CD4-positive, CD25-positive, alpha-beta regulatory T cell (primary cell): ENCODE measurements around the gene ZNF547. TPM values are rescaled to one million over a fixed set of nuclear protein-coding genes. Genes with fewer than 3 reads are reported as not detected.

ENCODE experiments used
- ATAC-seq, 2 donors: fragments of 150-1000 bp; cut with Tn5 transposase; one replicate each; pipeline ENCODE4 v1.10.0; 2021; ENCODE audit warnings: low read depth in 2 of 2, moderate number of reproducible peaks in 2 of 2, moderate library complexity in 1 of 2
- DNase-seq, 3 donors: peaks; one replicate each; pipeline versions ENCODE4 v3.0.0 to v3.0.0-alpha.2; 2012 to 2022; ENCODE audit warnings: mixed read lengths in 1 of 3
- H3K27ac ChIP-seq: one replicate; pipeline ENCODE4 v1.7.0; 2013; ENCODE audit warnings: mild to moderate bottlenecking, low read length; ENCODE audit not compliant: insufficient read depth, poor library complexity, severe bottlenecking
- H3K27me3 ChIP-seq: one replicate; pipeline ENCODE4 v1.7.0; 2013; ENCODE audit warnings: low read length; ENCODE audit not compliant: control insufficient read depth, insufficient read depth
- H3K36me3 ChIP-seq: one replicate; pipeline ENCODE4 v1.7.0; 2013; ENCODE audit warnings: mild to moderate bottlenecking, low read length, moderate library complexity; ENCODE audit not compliant: control insufficient read depth, insufficient read depth
- H3K4me1 ChIP-seq: 2 replicates; pipeline ENCODE4 v1.7.0; 2013; ENCODE audit warnings: mild to moderate bottlenecking, low read length; ENCODE audit not compliant: insufficient read depth, control insufficient read depth, poor library complexity, severe bottlenecking
- H3K4me3 ChIP-seq: one replicate; pipeline ENCODE4 v1.7.0; 2013; ENCODE audit warnings: low read depth, mild to moderate bottlenecking, low read length, moderate library complexity
- H3K9me3 ChIP-seq, 2 experiments: 1 replicate in 1 of 2; 2 replicates in 1 of 2; pipeline ENCODE4 v1.7.0; 2013; ENCODE audit warnings: low read length in 2 of 2, mild to moderate bottlenecking in 1 of 2, moderate library complexity in 1 of 2; ENCODE audit not compliant: control insufficient read depth in 2 of 2
- H3K27ac Mint-ChIP-seq, 3 donors: one replicate each; pipeline ENCODE4 v1.8.0; 2020 to 2022; ENCODE audit warnings: mild to moderate bottlenecking in 3 of 3, mixed read lengths in 3 of 3, moderate library complexity in 2 of 3
- H3K27me3 Mint-ChIP-seq: one replicate; pipeline ENCODE4 v1.8.0; 2022; ENCODE audit warnings: mild to moderate bottlenecking, mixed read lengths
- H3K36me3 Mint-ChIP-seq: one replicate; pipeline ENCODE4 v1.8.0; 2020; ENCODE audit warnings: mixed read lengths
- H3K4me1 Mint-ChIP-seq, 4 donors: one replicate each; pipeline ENCODE4 v1.8.0; 2020 to 2022; ENCODE audit warnings: mixed read lengths in 4 of 4, mild to moderate bottlenecking in 1 of 4
- H3K4me3 Mint-ChIP-seq, 4 donors: one replicate each; pipeline ENCODE4 v1.8.0; 2020 to 2022; ENCODE audit warnings: mild to moderate bottlenecking in 4 of 4, mixed read lengths in 4 of 4, moderate library complexity in 3 of 4
- H3K9me3 Mint-ChIP-seq, 7 donors: one replicate each; pipeline ENCODE4 v1.8.0; 2020 to 2022; ENCODE audit warnings: mixed read lengths in 7 of 7, mild to moderate bottlenecking in 3 of 7, moderate library complexity in 2 of 7
- polyA plus RNA-seq, 4 donors: library from polyadenylated mRNA; unstranded; fragments of 300-500 nt; fragmentation: Illumina TruSeq; gene quantifications; one replicate each; pipeline ENCODE4 v1.2.3, GENCODE V29; 2021
- total RNA-seq: library from RNA; stranded (reverse); gene quantifications from one replicate; pipeline ENCODE4 v1.2.3, GENCODE V29; 2022

Gene ZNF547
- total and polyA plus RNA-seq, 5 donors from 2014 or later, result 0.77 to 2.1 (median 1.7) TPM; not detected in 1

- peaks cover 69% of the 10 kb centered on the region for H3K36me3 Mint-ChIP-seq
- ATAC-seq, result no peak
- H3K36me3 ChIP-seq, result peaks cover 60% of the 10 kb centered on the region
- H3K4me3 Mint-ChIP-seq, result no peak overlapping the region
- H3K27ac ChIP-seq, result no peak overlapping the region
- peaks cover 20% of the 10 kb centered on the region for H3K4me1 ChIP-seq
- H3K27ac Mint-ChIP-seq, result no peak overlapping the region
- H3K27me3 ChIP-seq, result no peaks in the 10 kb centered on the region
- H3K4me3 ChIP-seq, result no peak overlapping the region
- peaks cover 53 to 71% of the 10 kb centered on the region in 2 experiments for H3K9me3 ChIP-seq
- H3K27me3 Mint-ChIP-seq, result peaks cover 4% of the 10 kb centered on the region
- no peak for DNase-seq
- H3K9me3 Mint-ChIP-seq, result peaks cover 2 to 65% (median 26%) of the 10 kb centered on the region in 7 donors
- peaks cover 10 to 24% (median 18%) of the 10 kb centered on the region in 4 donors for H3K4me1 Mint-ChIP-seq
These were observed 38.4 kb upstream of the ZNF547 start for GRCh38 chr19:57324992-57325391.

GRCh38 chr19:57327993-57328392 is 35.4 kb upstream of the ZNF547 start:
- DNase-seq (no peak), ATAC-seq (no peak)
- H3K4me1 ChIP-seq, result no peaks in the 10 kb centered on the region
- H3K4me1 Mint-ChIP-seq, result peaks cover 0 to 4% (median under 1%) of the 10 kb centered on the region in 4 donors
- no peaks in the 10 kb centered on the region for H3K27me3 Mint-ChIP-seq
- H3K36me3 ChIP-seq, result peaks cover 60% of the 10 kb centered on the region
- H3K9me3 Mint-ChIP-seq, result peaks cover 0 to 79% (median 26%) of the 10 kb centered on the region in 7 donors
- no peak overlapping the region for H3K27ac ChIP-seq
- H3K4me3 Mint-ChIP-seq, result no peak overlapping the region
- peaks cover 62% of the 10 kb centered on the region for H3K36me3 Mint-ChIP-seq
- peaks cover 63 to 88% of the 10 kb centered on the region in 2 experiments for H3K9me3 ChIP-seq
- H3K27me3 ChIP-seq, result no peaks in the 10 kb centered on the region
- H3K4me3 ChIP-seq, result no peak overlapping the region
- H3K27ac Mint-ChIP-seq, result no peak overlapping the region

GRCh38 chr19:57334191-57334590 is 29.2 kb upstream of the ZNF547 start:
- Histone ChIP-seq H3K4me3 (no peak overlapping the region), H3K27ac (no peak overlapping the region), H3K27me3 (no peaks in the 10 kb centered on the region), H3K4me1 (no peaks in the 10 kb centered on the region), H3K9me3 (peaks cover 32 to 51% of the 10 kb centered on the region in 2 experiments), H3K36me3 (peaks cover 1% of the 10 kb centered on the region)
- ATAC-seq (no peak), DNase-seq (no peak)
- H3K27me3 Mint-ChIP-seq, result no peaks in the 10 kb centered on the region
- H3K4me1 Mint-ChIP-seq, result peaks cover 0 to 4% (median 0%) of the 10 kb centered on the region in 4 donors
- H3K36me3 Mint-ChIP-seq, result peaks cover 11% of the 10 kb centered on the region
- H3K9me3 Mint-ChIP-seq, result peaks cover 0 to 64% (median 10%) of the 10 kb centered on the region in 7 donors
- no peak overlapping the region for H3K27ac Mint-ChIP-seq
- H3K4me3 Mint-ChIP-seq, result no peak overlapping the region

DNA sequence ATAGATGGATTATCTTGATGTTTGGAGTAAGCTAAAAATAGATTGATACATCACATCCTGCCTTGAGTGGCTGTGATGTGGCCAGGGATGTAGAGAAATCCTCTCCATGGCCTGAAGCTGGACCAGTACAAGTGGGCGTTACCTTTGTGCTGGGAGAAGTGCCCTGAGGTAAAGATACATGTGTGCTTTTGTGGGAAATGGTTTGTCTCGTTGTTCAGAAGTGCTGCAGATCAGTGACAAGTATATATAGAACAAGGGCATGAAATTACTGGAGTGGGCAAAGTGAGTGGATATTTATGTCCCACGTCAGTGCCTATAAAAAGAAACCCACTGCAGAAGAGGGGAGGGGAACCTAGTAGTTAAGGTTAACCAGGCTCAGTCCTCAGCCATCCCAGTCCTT is 24.5 kb upstream of the ZNF547 start:
- Mint-ChIP-seq H3K27me3 (peaks cover 4% of the 10 kb centered on the region), H3K27ac (no peak overlapping the region), H3K4me1 (peaks cover 0 to 4% (median 0%) of the 10 kb centered on the region in 4 donors), H3K9me3 (peaks cover 0 to 35% (median 8%) of the 10 kb centered on the region in 7 donors), H3K36me3 (peaks cover 5% of the 10 kb centered on the region), H3K4me3 (no peak overlapping the region)
- Histone ChIP-seq H3K27me3 (no peaks in the 10 kb centered on the region), H3K27ac (no peak overlapping the region), H3K9me3 (peaks cover 10 to 16% of the 10 kb centered on the region in 2 experiments), H3K4me1 (no peaks in the 10 kb centered on the region), H3K36me3 (no peaks in the 10 kb centered on the region), H3K4me3 (no peak overlapping the region)
- ATAC-seq (no peak), DNase-seq (no peak)

- peaks cover 3 to 4% of the 10 kb centered on the region in 2 experiments for H3K9me3 ChIP-seq
- ATAC-seq (no peak), DNase-seq (no peak)
- no peaks in the 10 kb centered on the region for H3K4me1 Mint-ChIP-seq
- no peaks in the 10 kb centered on the region for H3K36me3 Mint-ChIP-seq
- H3K4me1 ChIP-seq, result no peaks in the 10 kb centered on the region
- H3K27ac Mint-ChIP-seq, result no peak overlapping the region
- no peak overlapping the region for H3K4me3 Mint-ChIP-seq
- H3K36me3 ChIP-seq, result no peaks in the 10 kb centered on the region
- no peak overlapping the region for H3K27ac ChIP-seq
- H3K9me3 Mint-ChIP-seq, result peaks cover 0 to 21% (median 7%) of the 10 kb centered on the region in 7 donors
- H3K27me3 Mint-ChIP-seq, result peaks cover 11% of the 10 kb centered on the region
- H3K4me3 ChIP-seq, result no peak overlapping the region
- H3K27me3 ChIP-seq, result no peaks in the 10 kb centered on the region
These were observed 20.8 kb upstream of the ZNF547 start for GRCh38 chr19:57342582-57342981.

- H3K36me3 Mint-ChIP-seq, result peaks cover 15% of the 10 kb centered on the region
These were observed 15.2 kb upstream of the ZNF547 start for GRCh38 chr19:57348136-57348535.

DNA sequence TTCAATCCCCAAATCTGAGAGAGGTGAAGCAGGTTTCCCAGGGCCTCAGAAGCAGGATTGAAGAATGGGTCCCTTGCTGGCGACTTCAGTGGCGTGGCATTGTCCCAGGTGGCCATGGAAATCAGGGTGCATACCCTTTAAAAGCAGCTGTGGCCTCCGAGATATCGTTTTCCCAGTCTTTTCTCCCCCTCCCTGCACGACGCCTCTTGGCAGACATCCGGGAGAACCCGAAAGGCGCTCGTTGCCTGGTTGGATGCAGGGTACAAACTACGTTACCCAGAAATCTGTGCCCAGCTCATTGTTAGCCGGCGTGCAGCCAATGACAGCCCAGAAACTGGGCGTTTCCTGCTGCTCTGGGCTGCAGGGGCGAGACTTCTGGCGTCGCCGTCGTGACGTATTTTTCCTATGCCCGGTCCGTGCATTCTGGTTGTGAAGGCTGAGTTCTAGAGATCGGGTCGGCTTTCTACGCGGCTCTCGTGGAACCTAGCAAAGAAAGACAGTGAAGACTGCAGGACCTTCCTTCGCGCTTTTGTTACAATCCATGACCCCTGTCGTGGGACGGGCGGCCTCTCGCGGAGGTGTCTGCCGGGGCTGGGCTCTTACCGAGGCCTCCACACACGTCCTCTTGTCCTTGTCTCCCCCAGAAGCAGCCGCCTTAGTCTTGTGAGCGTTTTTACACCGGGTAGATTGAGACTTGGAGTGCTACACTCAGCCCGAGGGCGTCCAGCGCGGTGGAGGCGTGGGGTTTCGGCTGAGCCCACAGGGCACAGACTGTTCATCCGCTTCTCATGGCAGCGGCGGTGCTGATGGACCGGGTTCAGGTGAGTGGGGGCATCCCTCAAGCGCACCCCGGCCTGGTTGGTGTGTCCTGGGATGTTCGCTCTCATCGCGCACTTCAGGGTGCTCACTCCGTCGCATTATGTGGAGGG is 12.2 kb upstream of the ZNF547 start, which contains the start of gene ZNF304:
TSS of gene ZNF304 (plus strand) at position 395 of the 929 bp plus-strand sequence. CDS start at position 789, 394 bp downstream.
- peaks cover 14 to 36% (median 24%) of the 10 kb centered on the region in 4 donors for H3K4me1 Mint-ChIP-seq
- peaks cover 10% of the 10 kb centered on the region for H3K27me3 Mint-ChIP-seq
- peak within 1 kb of the TSS; percentile 38 to 97 (median 93) for H3K27ac Mint-ChIP-seq
- Histone ChIP-seq H3K9me3 (peaks cover 37 to 41% of the 10 kb centered on the region in 2 experiments), H3K36me3 (peaks cover 38% of the 10 kb centered on the region), H3K27ac (peak within 1 kb of the TSS; percentile 49), H3K4me1 (peaks cover 16% of the 10 kb centered on the region), H3K27me3 (no peaks in the 10 kb centered on the region), H3K4me3 (peak within 1 kb of the TSS; percentile 88)
- H3K9me3 Mint-ChIP-seq, result peaks cover 5 to 51% (median 35%) of the 10 kb centered on the region in 7 donors
- peaks cover 45% of the 10 kb centered on the region for H3K36me3 Mint-ChIP-seq
- peak; percentile 99 to 100 for ATAC-seq
- DNase-seq, result peak; percentile 72 to 94 (median 81)
- peak within 1 kb of the TSS; percentile 92 to 96 (median 96) for H3K4me3 Mint-ChIP-seq

More at GRCh38 chr19:57348136-57348535, 15.2 kb upstream of the ZNF547 start:
- Histone ChIP-seq H3K36me3 (peaks cover 8% of the 10 kb centered on the region), H3K27me3 (no peaks in the 10 kb centered on the region), H3K4me3 (no peak overlapping the region), H3K9me3 (peaks cover 10 to 13% of the 10 kb centered on the region in 2 experiments), H3K27ac (no peak overlapping the region), H3K4me1 (peaks cover 16% of the 10 kb centered on the region)
- peaks cover 14% of the 10 kb centered on the region for H3K27me3 Mint-ChIP-seq
- peaks cover 7 to 28% (median 17%) of the 10 kb centered on the region in 7 donors for H3K9me3 Mint-ChIP-seq
- H3K27ac Mint-ChIP-seq, result no peak overlapping the region
- peaks cover 14 to 27% (median 23%) of the 10 kb centered on the region in 4 donors for H3K4me1 Mint-ChIP-seq
- ATAC-seq (no peak), DNase-seq (no peak)
- no peak overlapping the region for H3K4me3 Mint-ChIP-seq
